HepG2 (cell line): Measurements from ENCODE around the gene WNT7B. TPM values are rescaled to one million over a fixed set of nuclear protein-coding genes. Genes with fewer than 3 reads are reported as not detected.

Source experiments
- ATAC-seq: fragments of 200-7000 bp; cut with Tn5 transposase; 3 replicates; pipeline ENCODE4 v1.9.1; 2020; ENCODE audit warnings: mild to moderate bottlenecking, moderate library complexity
- BruUV-seq: library from RNA; stranded (reverse); fragments of 400-500 nt; replicated peaks from 2 replicates; lab custom pipeline; 2021; lab: Mats Ljungman, UMichigan
- CTCF ChIA-PET: fragments of 300-600 bp; formaldehyde crosslinking; extraction: SDS; loops from one replicate; lab custom pipeline; 2021; ENCODE audit warnings: low total read pairs, inconsistent platforms, low intra/inter-chr PET ratio; lab: Yijun Ruan, JAX
- POLR2A ChIA-PET: fragments of 350-600 bp; sonication (Branson Sonifier 250); formaldehyde crosslinking; loops from one replicate; lab custom pipeline; 2020; ENCODE audit warnings: antibody characterized with exemption, inconsistent platforms; lab: Yijun Ruan, JAX
- DNase-seq: peaks from one replicate; pipeline ENCODE4 v3.0.0-alpha.2; 2015; ENCODE audit warnings: low spot score
- FAIRE-seq: peaks from 3 replicates; lab custom pipeline; 2011; peaks lifted over from hg19 to GRCh38; lab: Jason Lieb, UNC
- H2AFZ ChIP-seq: one replicate; pipeline ENCODE4 v1.6.1; 2011; ENCODE audit warnings: low read length, inconsistent platforms
- H3K27ac ChIP-seq: fragments of 300-600 bp; 3 replicates; pipeline ENCODE4 v1.8.0; 2011; ENCODE audit warnings: mixed run types, mild to moderate bottlenecking, mixed read lengths, low read length, inconsistent platforms; ENCODE audit not compliant: insufficient read depth; ENCODE audit errors: extremely low read length
- H3K27me3 ChIP-seq, 2 experiments: fragments of 200-600 bp in 1 of 2; 2 replicates in 1 of 2; 3 replicates in 1 of 2; pipeline versions ENCODE4 v1.6.0 to v1.8.0; 2011; ENCODE audit warnings: low read length in 2 of 2, mild to moderate bottlenecking in 2 of 2, moderate library complexity in 2 of 2, inconsistent platforms in 1 of 2; ENCODE audit not compliant: insufficient read depth in 2 of 2, control insufficient read depth in 1 of 2
- H3K36me3 ChIP-seq, 2 experiments: fragments of 200-600 bp in 1 of 2; replicated peaks in 1 of 2; 2 replicates in 1 of 2; 3 replicates in 1 of 2; pipeline versions ENCODE4 v1.5.1 to v1.8.0; 2011; ENCODE audit warnings: low read length in 2 of 2, inconsistent platforms in 1 of 2; ENCODE audit not compliant: insufficient read depth in 2 of 2, control insufficient read depth in 1 of 2
- H3K4me1 ChIP-seq: 2 replicates; pipeline ENCODE4 v1.5.1; 2012; ENCODE audit warnings: low read length, inconsistent platforms; ENCODE audit not compliant: insufficient read depth
- H3K4me2 ChIP-seq: 2 replicates; pipeline ENCODE4 v1.6.0; 2011; ENCODE audit warnings: low read depth, low read length, inconsistent platforms
- H3K4me3 ChIP-seq, 3 experiments: fragments of 200-600 bp in 1 of 3; sonication (generic), shearing (Covaris generic) in 1 of 3; replicated peaks in 1 of 3; 2 replicates each; pipeline ENCODE4 v1.5.1; 2011 to 2016; ENCODE audit warnings: low read length in 3 of 3, inconsistent platforms in 2 of 3, low read depth in 2 of 3, mild to moderate bottlenecking in 2 of 3, control low read depth in 1 of 3, mixed read lengths in 1 of 3; ENCODE audit not compliant: insufficient read depth in 1 of 3
- H3K79me2 ChIP-seq: one replicate; pipeline ENCODE4 v1.6.1; 2011; ENCODE audit warnings: low read length, inconsistent platforms; ENCODE audit not compliant: insufficient read depth
- H3K9ac ChIP-seq: 2 replicates; pipeline ENCODE4 v1.6.0; 2011; ENCODE audit warnings: mild to moderate bottlenecking, low read depth, low read length, inconsistent platforms; ENCODE audit not compliant: insufficient read depth
- H3K9me3 ChIP-seq: 2 replicates; pipeline ENCODE4 v1.5.1; 2012; ENCODE audit warnings: mild to moderate bottlenecking, low read length
- H4K20me1 ChIP-seq: 2 replicates; pipeline ENCODE4 v1.6.0; 2011; ENCODE audit warnings: inconsistent platforms, mild to moderate bottlenecking, low read length, moderate library complexity; ENCODE audit not compliant: insufficient read depth
- ATAD3A ChIP-seq: sonication (generic); formaldehyde crosslinking; IDR thresholded peaks from 2 replicates; pipeline ENCODE4 v1.4.0; 2020; ENCODE audit warnings: missing genetic modification reagents
- ELK4 ChIP-seq: sonication (generic); formaldehyde crosslinking; IDR thresholded peaks from 2 replicates; pipeline ENCODE4 v1.9.0; 2021; ENCODE audit warnings: missing genetic modification reagents, borderline replicate concordance
- HNF1B ChIP-seq: sonication (generic); formaldehyde crosslinking; IDR thresholded peaks from 2 replicates; pipeline ENCODE4 v1.5.1; 2020; ENCODE audit warnings: mild to moderate bottlenecking, moderate library complexity, missing genetic modification reagents
- MBNL3 ChIP-seq: fragments of 250-450 bp; sonication (Bioruptor Pico); conservative IDR thresholded peaks from 2 replicates; pipeline ENCODE4 v1.8.0; 2022; ENCODE audit warnings: mild to moderate bottlenecking, inconsistent platforms
- NCOA5 ChIP-seq: sonication (generic); formaldehyde crosslinking; IDR thresholded peaks from 2 replicates; pipeline ENCODE4 v1.4.0; 2020; ENCODE audit warnings: missing genetic modification reagents
- NPAS2 ChIP-seq: sonication (generic); formaldehyde crosslinking; IDR thresholded peaks from 2 replicates; pipeline ENCODE4 v1.8.0; 2022; ENCODE audit warnings: mild to moderate bottlenecking, missing genetic modification reagents, borderline replicate concordance
- RFXAP ChIP-seq: sonication (generic); formaldehyde crosslinking; IDR thresholded peaks from 2 replicates; pipeline ENCODE4 v1.4.0; 2020; ENCODE audit warnings: missing genetic modification reagents, borderline replicate concordance
- TP53 ChIP-seq: sonication (generic); formaldehyde crosslinking; conservative IDR thresholded peaks from 2 replicates; pipeline ENCODE4 v1.4.0; 2020; ENCODE audit warnings: missing genetic modification reagents
- ZFP62 ChIP-seq: sonication (generic); formaldehyde crosslinking; IDR thresholded peaks from 2 replicates; pipeline ENCODE4 v1.4.0; 2020; ENCODE audit warnings: missing genetic modification reagents
- ZNF577 ChIP-seq: sonication (generic); formaldehyde crosslinking; IDR thresholded peaks from 2 replicates; pipeline ENCODE4 v1.4.0; 2020; ENCODE audit warnings: mild to moderate bottlenecking, low read depth, missing genetic modification reagents, borderline replicate concordance
- WGBS: methylation state at CpG from one replicate; pipeline ENCODE4 v1.1.6; 2017; ENCODE audit warnings: low lambda C conversion rate; 5-methylcytosine and 5-hydroxymethylcytosine counted together
- in situ Hi-C: cut with HindIII; loops from 2 replicates; pipeline ENCODE4 v1.10.0; 2017; ENCODE audit warnings: low pct_unique_long_range_greater_than_20kb; ENCODE audit not compliant: extremely low pct_ligation_motif_present
- intact Hi-C: fragments of 100-400 bp; cut with micrococcal nuclease; formaldehyde crosslinking; loops from one replicate; pipeline ENCODE4 v1.10.0; 2022; ENCODE audit not compliant: unreplicated experiment
- polyA plus RNA-seq, 8 experiments: library from polyadenylated mRNA; depleted of rRNA in 3 of 8; stranded (reverse) in 7 of 8; unstranded in 1 of 8; fragments of >200 nt; fragmentation: Illumina TruSeq in 4 of 8; extraction: Trizol in 4 of 8; gene quantifications; 2 replicates each; pipeline versions ENCODE4 v1.2.1 to v1.2.3, GENCODE V29; 2011 to 2016; ENCODE audit warnings: low read depth in 4 of 8, missing spikeins in 1 of 8, mixed read lengths in 1 of 8; ENCODE audit not compliant: insufficient read depth in 1 of 8
- total RNA-seq, 5 experiments: library from RNA; depleted of rRNA; stranded (reverse); fragments of >200 nt; fragmentation: Illumina TruSeq; extraction: Trizol; gene quantifications; 2 replicates each; pipeline ENCODE4 v1.2.3, GENCODE V29; 2016; ENCODE audit warnings: low read depth in 1 of 5

The WNT7B gene
- total and polyA plus RNA-seq, 2 of the 13 experiments (the other 11 are each of a cell fraction or from before 2014, with no cell fraction given), result 0.09 TPM; not detected in 1

GRCh38 chr22:45891471-45891995 is 85.4 kb downstream of the WNT7B start:
- ChIA-PET CTCF (no interaction called here), POLR2A (no interaction called here)
- H3K4me3 ChIP-seq, result no peak overlapping the region
- intact Hi-C loops (no loop called here), in situ Hi-C loops (no loop called here)
- no TSS peak for BruUV-seq
- no peak overlapping the region for H3K4me2 ChIP-seq
- H3K9me3 ChIP-seq, result no peaks in the 10 kb centered on the region
- 72% methylated on average over 24 of the region's 25 CpGs for WGBS
- H4K20me1 ChIP-seq, result no peaks in the 10 kb centered on the region
- no peak overlapping the region for H3K27ac ChIP-seq
- H3K9ac ChIP-seq, result no peak overlapping the region
- no peaks in the 10 kb centered on the region for H3K79me2 ChIP-seq
- no peak overlapping the region for H2AFZ ChIP-seq
- H3K36me3 ChIP-seq, result no peaks in the 10 kb centered on the region
- FAIRE-seq (no peak), DNase-seq (no peak), ATAC-seq (no peak)
- peaks cover 10 to 76% of the 10 kb centered on the region in 2 experiments for H3K27me3 ChIP-seq
- TF ChIP-seq RFXAP (no peak), NCOA5 (CRISPR knock-in tag) (no peak), ELK4 (CRISPR knock-in tag) (no peak), TP53 (CRISPR knock-in tag) (no peak), ATAD3A (CRISPR knock-in tag) (no peak), ZNF577 (CRISPR knock-in tag) (no peak), MBNL3 (no peak), ZFP62 (no peak), HNF1B (CRISPR knock-in tag) (no peak), NPAS2 (no peak)
- no peaks in the 10 kb centered on the region for H3K4me1 ChIP-seq
